IPS-NIHi7 (cell line): ENCODE data around the gene CKAP2L.
A peak's percentile ranks its signal among the peaks of the same experiment; 100 is the strongest.

ENCODE experiments used
- DNase-seq: peaks from one replicate; pipeline ENCODE4 v3.0.0; 2012; ENCODE audit warnings: mixed read lengths; ENCODE audit errors: extremely low spot score

The CKAP2L gene

DNA sequence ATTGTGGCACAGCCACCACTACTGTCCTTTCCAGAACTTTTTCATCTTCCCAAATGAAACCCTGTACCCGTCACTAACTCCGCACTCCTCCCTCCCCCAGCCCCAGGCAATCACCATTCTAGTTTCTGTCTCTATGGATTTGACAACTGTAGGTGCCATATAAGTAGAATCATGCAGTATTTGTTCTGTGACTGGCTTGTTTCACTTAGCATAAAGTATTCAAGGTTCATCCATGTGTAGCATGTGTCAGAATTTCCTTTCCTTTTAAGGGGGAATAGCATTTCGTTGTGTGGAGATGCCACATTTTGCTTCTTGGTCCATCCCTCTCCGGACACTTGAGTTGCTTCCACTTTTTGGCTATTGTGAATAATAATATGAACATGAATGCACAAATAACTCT is 842 bp upstream of the CKAP2L start:
- no peak for DNase-seq

DNA sequence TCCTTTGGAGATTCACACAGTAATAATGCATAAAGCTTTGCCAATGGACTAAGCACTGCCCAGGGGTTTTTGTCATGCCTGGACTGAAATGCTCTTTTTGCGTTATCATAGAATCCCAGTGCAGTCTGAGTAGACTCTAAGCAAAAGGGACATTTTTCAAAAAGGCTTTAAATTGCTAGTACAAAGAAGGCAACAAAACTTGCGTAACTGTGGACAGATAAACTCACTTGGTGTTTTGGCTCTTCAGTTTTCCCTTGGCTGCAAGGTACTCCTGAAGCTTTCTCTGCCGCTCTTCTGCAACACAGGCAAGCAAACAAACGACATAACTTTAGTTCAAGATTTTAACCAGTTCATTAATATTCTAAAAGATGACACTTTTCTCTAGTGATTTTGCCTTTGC is 2.1 kb downstream of the CKAP2L start:
- no peak for DNase-seq

DNA sequence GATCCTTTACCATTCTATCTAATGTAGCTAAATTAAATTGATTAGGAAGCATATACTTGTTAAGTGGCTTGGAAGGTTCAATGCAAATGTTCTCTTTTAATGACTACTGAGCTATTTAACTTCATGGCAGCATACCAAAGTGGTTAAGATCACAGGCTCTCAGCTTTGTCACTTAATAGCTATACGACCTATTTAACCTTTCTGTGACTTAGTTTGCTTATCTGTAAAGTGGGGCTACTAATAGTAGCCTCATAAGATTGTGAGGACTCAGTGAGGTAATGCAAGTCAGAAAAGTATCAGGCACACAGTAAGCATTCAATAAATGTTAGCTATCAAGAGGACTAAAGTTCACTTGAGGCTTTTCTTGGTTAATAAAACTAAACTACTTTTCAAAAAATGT is 4.3 kb downstream of the CKAP2L start:
- no peak for DNase-seq

DNA sequence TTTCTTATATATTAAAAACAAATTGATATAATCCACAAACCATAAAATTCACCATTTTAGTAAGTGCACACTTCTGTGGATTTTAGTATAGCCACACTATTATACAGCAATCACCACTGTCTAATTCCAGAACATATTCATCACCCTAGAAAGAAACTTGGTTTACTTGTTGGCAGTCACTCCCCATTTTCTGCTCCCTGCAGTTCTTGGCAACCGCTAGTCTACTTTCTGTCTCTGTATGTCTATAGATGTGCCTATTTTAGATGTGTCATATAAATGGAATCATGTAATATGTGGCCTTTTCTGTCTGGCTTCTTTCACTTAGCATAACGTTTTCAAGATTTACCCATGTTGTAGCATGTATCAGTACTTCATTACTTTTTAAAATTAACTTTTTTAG is 5.7 kb downstream of the CKAP2L start:
- DNase-seq = no peak

DNA sequence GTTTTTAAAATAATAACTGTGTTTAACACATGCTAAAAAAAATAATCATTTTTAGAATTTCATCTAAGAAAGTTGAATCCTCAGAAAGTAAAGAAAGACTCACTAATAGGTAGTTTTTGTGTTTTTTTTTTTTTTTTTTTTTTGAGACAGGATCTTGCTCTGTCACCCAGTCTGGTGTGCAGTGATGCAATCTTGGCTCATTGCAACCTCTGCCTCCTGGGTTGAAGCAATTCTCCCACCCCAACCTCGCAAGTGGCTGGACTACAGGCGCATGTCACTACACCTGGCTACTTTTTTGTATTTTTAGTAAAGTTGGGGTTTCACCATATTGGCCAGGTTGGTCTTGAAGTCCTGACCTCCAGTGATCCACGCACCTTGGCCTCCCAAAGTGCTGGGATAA is 7.1 kb downstream of the CKAP2L start:
- no peak for DNase-seq

DNA sequence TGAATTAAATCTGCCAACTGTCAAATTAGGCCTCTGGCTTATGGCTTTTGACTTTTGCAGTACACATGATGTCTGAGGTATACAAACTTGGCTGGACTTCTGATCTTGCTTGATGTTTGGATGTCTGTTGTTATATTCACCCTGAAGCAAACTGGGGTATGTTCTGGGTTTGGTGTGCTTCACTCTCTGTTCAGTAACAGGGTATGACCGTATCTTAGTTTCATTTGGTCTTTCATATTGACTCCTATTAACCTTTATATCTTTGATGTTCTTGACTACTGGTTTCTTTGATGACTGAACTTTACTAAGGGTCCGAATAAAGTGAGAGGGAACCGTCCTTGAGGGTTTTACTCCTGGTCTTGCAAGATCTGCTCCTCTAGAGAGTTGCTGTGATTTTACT is 8.2 kb downstream of the CKAP2L start:
- no peak for DNase-seq

DNA sequence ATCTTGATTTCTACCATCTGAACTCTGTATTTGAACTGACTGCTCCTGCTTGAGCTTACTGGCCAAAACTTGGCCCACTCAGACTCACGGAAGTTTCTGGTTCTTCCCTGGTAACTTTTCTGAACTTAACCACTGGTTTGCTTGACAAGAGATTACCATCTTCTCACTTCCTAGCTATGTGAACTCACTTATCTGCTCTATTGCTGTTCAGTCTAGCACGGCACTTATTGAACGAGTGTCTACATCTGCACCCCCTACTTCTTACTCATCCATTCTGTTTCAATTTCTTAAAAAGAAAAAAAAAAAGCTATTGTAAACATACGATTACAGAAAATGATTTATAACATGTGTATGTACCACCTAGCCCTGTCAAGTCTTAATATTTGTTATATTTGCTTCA is 9.0 kb downstream of the CKAP2L start:
- no peak for DNase-seq

DNA sequence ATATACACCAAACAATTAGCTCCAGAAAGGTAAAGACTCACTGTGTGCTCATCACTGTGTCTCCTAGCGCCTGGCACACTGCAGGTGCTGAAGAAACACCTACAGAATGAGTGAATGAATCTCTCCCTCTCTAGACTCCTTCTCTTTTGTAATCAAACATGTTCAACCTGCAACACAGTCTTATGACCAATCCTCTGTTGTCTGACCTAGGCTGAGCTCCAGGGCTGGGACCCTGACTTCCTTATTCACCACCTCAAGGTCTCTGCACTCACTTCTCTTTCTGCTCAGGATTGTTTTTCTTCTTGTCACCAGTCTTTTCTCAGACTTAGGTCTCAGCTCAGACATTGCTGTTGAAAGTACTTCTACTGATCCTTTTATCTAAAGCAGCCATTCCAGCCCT is 9.8 kb downstream of the CKAP2L start:
- no peak for DNase-seq

DNA sequence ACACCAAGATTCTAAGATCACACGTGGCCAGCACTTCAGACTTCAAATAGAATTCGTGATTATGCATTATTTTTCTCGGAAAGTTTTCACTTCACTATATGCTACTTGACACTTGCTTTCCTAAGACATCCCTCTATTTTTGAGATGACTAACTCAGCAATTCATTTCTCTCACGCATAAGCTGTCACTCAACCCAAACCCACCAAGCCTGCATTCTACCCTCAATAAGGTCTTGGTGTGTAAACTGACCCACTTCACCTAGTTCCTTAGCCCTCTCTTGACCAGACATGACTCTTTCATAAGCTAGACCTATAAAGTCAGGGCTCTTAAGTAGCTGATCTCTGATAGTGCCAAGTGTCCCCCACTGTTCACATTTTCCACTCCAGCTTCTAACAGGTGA is 11.7 kb downstream of the CKAP2L start:
- DNase-seq = no peak

DNA sequence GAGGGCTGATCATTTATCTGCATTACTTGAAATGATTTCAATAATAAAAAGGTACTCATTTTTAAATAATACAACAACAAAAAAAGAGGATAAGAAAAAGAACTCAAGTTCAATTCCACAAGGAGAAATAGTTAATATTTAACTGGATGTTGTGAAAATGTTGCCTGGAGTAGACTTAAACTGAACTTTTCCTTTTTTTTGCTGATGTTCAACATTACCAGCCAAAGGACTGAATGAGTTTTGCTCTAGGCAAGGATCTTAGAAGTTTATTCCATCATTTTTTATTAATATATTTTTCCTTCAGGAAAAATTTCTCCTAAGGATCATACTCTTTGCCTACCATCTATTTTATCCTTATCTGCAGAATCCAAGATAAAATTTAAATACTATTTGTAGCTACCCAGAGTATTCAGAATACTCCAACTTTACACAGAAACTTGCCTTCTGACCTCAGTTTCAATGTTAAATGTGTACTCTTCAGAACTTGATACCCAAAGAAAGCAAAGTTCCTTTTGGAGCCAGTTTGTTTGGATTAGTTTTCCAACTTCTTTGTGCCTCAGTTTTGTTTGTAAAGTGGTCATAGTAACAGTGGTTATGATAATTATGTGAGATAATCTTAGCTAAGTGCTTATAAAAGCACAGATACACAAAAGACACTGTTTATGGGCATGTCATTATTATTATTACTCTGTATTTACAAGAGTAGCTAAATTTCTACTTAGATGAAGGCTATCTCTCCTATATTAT is 12.8 kb downstream of the CKAP2L start:
- DNase-seq = no peak

DNA sequence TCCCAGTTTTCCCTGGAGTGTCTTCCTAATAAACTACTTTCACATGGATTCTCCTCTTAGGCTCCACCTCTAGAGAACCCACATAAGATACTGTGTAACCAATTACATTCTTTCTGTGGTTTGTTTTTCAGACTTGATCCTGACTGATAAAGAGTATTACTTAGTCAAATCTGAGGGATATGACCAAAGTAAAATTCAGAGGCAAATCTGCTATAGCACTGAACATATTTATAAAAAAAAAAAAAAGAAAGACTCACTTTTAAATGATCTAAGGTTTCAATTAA is 13.9 kb downstream of the CKAP2L start:
- no peak for DNase-seq

DNA sequence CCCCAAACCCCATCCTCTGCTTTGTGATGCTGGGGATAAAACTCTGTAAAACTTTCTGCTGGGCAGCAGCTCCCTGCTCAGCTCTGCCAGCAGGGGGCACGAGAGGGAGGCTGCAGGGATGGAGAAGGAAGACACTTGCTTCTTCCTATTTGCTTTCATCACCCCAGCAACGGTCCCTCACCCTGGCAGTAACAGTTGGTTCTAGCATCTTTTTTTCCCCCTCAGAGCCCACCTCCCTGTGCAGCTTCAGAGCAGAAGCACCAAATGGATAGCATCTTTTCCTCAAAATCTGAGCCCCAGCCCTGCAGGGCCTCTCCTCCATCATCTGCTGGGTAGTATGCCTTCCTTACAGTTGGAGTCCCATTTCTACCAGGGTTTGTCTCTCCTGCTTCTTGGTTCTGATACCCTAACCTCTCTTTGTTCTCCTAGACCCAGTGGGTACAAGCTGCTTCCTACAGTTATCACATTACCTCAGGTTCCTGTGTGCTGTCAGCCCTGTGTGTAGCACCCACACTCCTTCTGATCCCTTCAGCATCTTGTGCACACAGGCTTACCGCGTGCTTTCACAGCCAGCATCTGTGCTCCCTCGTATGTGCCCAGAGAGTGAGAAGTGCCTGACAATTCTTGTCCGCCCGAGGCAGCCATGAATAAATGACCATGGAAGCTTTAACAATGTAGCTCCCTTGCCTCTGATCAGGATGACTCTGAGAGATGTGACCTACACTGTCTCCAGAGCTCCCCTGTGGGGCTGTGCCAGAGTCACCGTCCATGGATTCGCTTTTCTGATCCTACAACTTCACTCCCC is 14.5 kb downstream of the CKAP2L start:
- DNase-seq = peak; percentile 86

DNA sequence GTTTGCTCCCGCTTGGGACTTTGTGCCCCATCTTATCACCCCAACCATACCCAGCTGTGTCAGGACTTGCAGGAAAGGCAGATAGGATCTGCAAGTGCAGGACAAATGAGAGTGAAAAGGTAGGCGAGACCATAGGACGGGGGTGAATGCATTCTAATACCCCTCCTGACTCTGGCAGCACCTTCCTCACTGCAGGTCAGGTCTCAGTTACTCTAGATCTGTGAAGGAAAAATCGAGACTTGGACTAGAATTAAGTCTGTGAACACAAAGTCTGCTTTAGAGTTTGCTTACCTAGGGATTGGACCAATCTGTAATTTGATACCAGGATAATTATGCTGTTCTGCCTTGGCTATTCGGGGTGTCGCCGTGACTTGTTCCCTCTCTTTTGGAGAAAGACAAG is 23.9 kb downstream of the CKAP2L start:
- DNase-seq = no peak

DNA sequence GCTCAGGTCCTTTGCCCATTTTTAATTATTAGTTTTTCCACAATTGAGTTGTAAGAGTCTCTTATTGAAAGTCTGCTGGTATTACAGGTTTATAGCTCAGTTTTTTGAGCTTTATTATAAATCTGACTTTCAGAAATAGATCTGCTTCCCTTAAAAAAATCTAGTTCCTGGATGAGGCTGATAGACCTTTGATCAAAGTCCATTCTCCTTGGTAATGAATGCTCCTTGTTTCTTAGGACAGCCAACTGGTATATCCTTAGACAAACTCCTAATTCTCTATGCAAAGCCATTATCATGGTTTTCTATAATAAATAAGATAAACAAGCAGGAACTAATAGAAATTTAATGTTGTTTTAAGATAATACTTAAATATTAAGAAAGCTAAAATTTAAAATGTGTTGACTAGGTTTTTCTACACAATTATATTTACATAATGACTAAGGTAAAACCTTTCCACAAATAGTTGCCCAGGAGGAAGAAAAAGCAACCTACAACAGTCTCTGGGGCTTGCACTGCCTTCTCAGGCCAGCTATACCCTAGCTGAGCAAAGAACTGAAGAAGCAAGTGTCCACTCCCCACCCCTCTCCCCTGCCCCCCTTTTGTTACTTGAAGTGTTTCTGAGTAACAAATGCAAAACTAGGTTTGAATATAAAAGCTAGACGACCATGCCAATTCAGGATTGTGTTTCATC is 26.7 kb downstream of the CKAP2L start:
- no peak for DNase-seq

DNA sequence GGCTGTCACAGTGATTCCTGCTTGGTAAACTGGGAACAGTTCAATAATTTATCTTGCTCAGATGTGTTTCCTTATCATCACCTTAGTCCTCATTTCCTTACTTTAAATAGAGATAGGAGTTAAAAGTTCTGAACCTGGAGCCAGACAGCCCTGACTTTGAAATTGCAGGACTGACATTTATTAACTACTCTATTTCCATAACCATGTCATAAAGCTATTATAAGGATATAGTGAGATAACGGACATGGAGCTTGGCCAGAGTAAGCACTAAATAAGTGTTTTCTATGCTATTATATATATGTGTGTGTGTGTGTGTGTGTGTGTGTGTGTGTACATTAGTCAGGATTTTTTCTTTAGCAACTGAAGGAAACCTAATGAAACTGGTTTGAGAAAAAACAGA is 30.5 kb downstream of the CKAP2L start:
- no peak for DNase-seq

DNA sequence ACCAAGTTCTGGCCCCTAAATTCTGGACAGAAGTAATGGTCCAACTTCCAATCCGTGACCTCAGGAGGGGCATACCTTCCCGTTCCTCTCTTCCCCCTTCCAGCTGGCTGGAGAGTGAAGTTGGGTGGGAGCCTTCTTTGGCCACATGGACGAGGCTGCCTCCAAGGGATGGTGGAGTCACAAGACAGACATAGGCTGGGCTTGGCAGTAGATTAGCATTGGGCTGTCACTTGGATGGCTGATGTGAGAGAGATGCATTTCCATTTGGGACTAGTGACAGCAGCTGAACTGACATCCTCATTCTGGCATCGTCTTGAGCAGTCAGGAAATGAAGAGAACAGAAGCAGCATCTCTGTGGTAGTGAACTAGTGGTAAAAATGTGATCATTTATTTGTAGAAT is 31.0 kb downstream of the CKAP2L start:
- DNase-seq = no peak

DNA sequence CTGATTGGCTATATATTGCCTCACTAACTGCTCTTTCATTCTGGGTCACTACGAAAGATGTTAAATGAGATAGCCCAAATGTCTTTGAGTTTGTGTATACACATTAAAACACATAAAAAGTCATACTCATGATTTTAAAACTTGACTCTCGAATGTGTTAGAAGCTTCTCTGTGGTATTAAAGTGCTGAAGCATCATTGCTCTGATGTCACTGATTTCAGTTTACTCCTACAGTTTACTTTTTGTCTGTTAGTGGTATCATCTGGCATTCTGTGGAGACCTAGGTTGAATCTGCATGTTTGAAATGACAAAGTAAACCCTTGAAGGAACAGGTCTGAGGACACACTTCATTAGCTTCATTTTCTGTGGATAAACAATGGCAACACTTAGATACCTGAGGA is 32.9 kb downstream of the CKAP2L start:
- no peak for DNase-seq

DNA sequence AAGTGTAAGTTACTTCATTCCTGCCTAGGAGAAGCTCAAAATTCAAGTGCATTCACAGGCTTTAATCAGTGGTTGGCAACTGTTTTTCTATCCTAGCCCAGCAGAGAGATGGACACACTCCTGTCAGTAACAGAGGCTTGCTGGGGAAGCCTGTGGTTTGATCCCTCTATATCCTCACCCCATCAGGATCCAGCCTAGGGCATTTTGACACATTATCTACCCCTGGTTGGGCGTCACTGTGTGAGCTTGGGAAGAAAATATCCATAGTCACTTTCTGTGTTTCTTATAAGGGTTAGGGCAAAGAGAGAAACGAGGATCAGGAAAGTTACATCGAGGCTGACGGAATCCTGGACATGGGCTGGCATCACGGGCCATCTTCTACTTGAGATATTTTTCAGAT is 33.6 kb downstream of the CKAP2L start:
- no peak for DNase-seq

DNA sequence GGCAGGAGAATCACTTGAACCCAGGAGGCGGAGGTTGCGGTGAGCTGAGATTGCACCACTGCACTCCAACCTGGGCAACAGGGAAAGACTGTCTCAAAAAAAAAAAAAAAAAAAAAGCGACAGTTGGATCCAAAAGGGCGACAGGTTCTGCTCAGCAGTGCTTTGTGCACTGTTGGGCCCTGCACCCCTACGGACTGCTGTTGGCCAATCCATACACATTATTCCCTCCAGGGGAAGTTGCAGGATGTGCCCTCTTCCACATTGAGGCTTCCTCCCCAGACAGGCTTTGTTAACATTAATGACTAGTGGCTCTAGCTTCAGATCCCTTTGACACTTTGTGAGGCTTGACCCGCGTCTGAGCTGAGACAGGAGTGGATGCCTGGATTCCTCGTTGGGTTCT is 34.2 kb downstream of the CKAP2L start:
- DNase-seq = no peak

DNA sequence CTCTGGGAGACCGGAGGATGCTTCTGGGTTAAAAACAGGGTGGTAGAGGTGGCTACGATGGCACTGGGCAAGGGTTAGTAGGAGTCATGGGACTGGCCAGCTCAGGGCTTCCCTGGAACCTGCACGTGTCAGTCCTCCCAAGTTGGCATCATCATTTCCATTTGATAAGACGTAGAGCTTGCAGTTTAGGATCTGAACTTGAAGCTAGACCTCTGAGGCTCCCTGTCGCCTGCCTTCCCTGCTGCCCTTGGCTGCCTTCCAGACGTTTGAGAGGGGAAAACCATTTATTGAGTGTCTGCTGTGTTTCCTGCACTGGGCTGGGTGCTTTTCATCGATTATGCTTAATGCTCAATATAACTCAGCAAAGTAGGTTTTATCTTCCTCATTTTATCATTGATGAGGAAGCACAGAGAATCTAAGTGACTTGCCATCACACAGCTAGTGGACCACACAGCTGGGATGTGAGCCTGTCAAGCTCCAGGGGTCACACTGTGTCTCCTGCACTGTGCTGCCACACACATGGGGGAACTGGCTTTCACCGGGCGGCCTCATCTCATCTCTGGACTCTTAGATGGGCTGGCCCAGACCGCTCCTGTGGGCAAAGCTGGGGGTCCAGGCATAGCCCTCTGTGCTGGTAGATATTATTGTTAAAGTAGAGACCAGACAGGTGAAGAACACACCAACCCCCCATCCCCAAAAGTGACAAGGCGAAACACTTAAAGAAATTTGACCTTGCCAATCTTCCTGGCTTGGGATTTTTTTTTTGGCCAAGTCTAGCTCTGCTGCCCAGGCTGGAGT is 35.8 kb downstream of the CKAP2L start:
- DNase-seq = no peak

DNA sequence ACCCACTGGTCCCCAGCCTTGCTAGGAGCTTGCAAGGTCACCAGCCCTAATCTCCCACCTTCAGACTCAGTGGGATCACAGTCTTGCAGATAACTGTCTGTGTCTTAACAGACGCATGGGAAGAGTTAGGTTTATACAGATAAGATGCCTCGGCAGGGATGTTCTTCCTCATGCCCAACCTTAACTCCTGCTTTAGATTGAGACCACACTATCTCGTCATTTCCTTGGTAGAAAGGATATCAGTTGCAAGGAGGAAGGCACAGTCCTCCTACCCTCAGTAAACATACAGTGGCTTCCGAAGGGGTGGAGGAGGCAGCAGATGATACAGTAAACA is 36.4 kb downstream of the CKAP2L start:
- no peak for DNase-seq

DNA sequence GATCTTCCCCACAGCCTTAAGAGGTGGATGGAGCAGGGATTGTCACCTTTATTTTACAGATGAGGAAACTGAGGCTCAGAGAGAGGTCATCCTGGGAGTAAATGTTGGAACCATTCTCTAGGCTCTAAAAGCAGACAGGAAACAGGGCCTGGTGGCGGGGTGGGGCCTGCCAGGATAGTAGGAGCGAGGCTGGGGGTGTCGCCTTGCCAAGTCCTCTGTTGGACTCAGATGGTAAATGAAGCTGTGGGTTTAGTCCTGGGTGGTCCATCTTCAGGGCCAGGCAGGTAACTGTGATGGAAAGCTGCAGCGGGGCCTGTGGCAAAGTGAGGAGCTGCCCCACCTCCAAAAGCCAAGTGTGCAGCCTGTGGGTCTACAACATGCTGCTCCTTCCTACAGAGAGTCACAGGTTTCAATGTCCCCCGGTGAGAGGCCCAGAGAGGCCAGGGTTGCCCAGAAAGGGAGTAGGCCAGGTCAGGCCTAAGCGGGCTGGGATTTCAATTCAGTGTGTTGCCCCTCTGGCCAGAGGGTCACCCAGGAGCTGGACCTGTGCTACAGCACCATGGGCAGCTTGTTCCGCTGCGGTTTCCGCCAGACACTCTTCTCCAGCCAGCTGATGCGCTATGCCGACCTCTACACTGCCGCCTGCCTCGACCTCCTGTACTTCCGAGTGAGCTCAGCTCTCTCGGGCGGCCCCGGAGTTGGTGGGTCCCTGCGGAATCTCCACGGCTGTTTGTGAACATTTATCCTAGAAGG is 37.0 kb downstream of the CKAP2L start:
- DNase-seq = no peak
